ENCODE results near the gene GUCD1.

GRCh38 chr22:24517446-24517845 is 37.5 kb downstream of the GUCD1 start:
- TF ChIP-seq CTCF (IDR thresholded peaks at IDR 0.05) (no peak), POLR2A (IDR thresholded peaks at IDR 0.05) (no peak)

All from lower leg skin (tissue), 3 donors.